Right ventricle myocardium inferior (tissue), 1 donor: ENCODE results near the gene CCDC40. TPM values are rescaled to one million over a fixed set of nuclear protein-coding genes. Genes with fewer than 3 reads are reported as not detected.

Experiments
- ATAC-seq: fragments of 200-7000 bp; cut with Tn5 transposase; one replicate; pipeline ENCODE4 v1.9.1; 2020; ENCODE audit warnings: mild to moderate bottlenecking, moderate library complexity
- DNase-seq: peaks from one replicate; pipeline ENCODE4 v3.0.0; 2021; ENCODE audit errors: missing footprints
- intact Hi-C: fragments of 100-400 bp; cut with DNase I; formaldehyde crosslinking; loops from one replicate; pipeline ENCODE4 v1.11.0; 2022
- microRNA-seq: library from miRNA; unstranded; fragments of <30 nt; microRNA quantifications from one replicate; pipeline ENCODE4 v1.2.0, GENCODE V29; 2020
- total RNA-seq: library from RNA; stranded (reverse); fragmentation: NEBNext Ultra II Directional; extraction: Animal tissue kit (Norgen Biotek cat#: 25700); gene quantifications from one replicate; pipeline ENCODE4 v1.2.1, GENCODE V29; 2021
- donor health status: DM: no; HTN: yes; CAD: no; lungs with severe emphysema.

The CCDC40 gene
- total RNA-seq, 1 donor from 2014 or later, result 5.4 TPM

GRCh38 chr17:80142929-80143328, 106.5 kb downstream of the CCDC40 start:
- intact Hi-C loops, result no loop called here
- DNase-seq, result no peak
- ATAC-seq, result no peak

GRCh38 chr17:80145076-80146075, 108.9 kb downstream of the CCDC40 start:
- DNase-seq (no peak), ATAC-seq (no peak)
- intact Hi-C loops, result loop anchor here (2.0 to 5.0 kb wide), 3 partner anchors 43 to 112 kb away; partner anchors contain the start of genes SGSH and SLC26A11

GRCh38 chr17:80146121-80147034, 109.9 kb downstream of the CCDC40 start:
- ATAC-seq, result peak; percentile 12
- intact Hi-C loops, result loop anchor here (2.0 to 5.0 kb wide), 3 partner anchors 44 to 111 kb away; partner anchors contain the start of genes SGSH and SLC26A11
- DNase-seq, result no peak

GRCh38 chr17:80147035-80147822, 110.8 kb downstream of the CCDC40 start, which contains the start of gene EIF4A3:
TSS of gene EIF4A3 (minus strand) at chr17:80147128. CDS start at chr17:80146961, 167 bp downstream.
- DNase-seq (peak; percentile 99), ATAC-seq (peak; percentile 99)
- intact Hi-C loops, result loop anchor here (2.0 to 5.0 kb wide), 3 partner anchors 44 to 110 kb away; partner anchors contain the start of genes SGSH and SLC26A11

Small RNA genes lying within 50 kb of the gene (microRNA-seq; reads per million reads assigned to microRNA genes)
- gene MIR1268B, result not detected

Other genes starting within 250 kb of the CCDC40 start
- 5.3 TPM for gene CBX8, start 239.6 kb upstream of the CCDC40 start, total RNA-seq
- gene CBX4, start 197.2 kb upstream of the CCDC40 start, total RNA-seq, result 23.7 TPM
- gene TBC1D16, start 770 bp upstream of the CCDC40 start, total RNA-seq, result 16.3 TPM
- 46.0 TPM for gene GAA, start 64.9 kb downstream of the CCDC40 start, total RNA-seq
- gene EIF4A3, start 110.5 kb downstream of the CCDC40 start, total RNA-seq, result 31.3 TPM
- gene CARD14, start 133.4 kb downstream of the CCDC40 start, total RNA-seq, result not detected
- 12.4 TPM for gene SGSH, start 183.7 kb downstream of the CCDC40 start, total RNA-seq
- 3.9 TPM for gene SLC26A11, start 183.8 kb downstream of the CCDC40 start, total RNA-seq
- 28.6 TPM for gene RNF213, start 224.2 kb downstream of the CCDC40 start, total RNA-seq